Midbrain (tissue), 1 donor: ENCODE measurements around the gene MACF1.
"Not testable (repeated sequence)": the region's sequence is repeated elsewhere in the genome, so short reads cannot be mapped to it uniquely, and the experiment has no call there.

Experiments
- DNase-seq: peaks from one replicate; lab custom pipeline; 2025; lab: John Stamatoyannopoulos, UW

The MACF1 gene

GRCh38 chr1:39181311-39181710 lies 23.2 kb upstream of the MACF1 start:
- no peak for DNase-seq

GRCh38 chr1:39182804-39183203 lies 21.7 kb upstream of the MACF1 start:
- DNase-seq, result no peak

GRCh38 chr1:39183503-39184353 lies 20.8 kb upstream of the MACF1 start:
- no peak for DNase-seq

GRCh38 chr1:39184354-39184818 lies 20.1 kb upstream of the MACF1 start:
- DNase-seq, result no peak

- no peak for DNase-seq
Observed at GRCh38 chr1:39187275-39188046, 17.0 kb upstream of the MACF1 start.

GRCh38 chr1:39189592-39190041 lies 14.9 kb upstream of the MACF1 start:
- no peak for DNase-seq

GRCh38 chr1:39190096-39190495 lies 14.4 kb upstream of the MACF1 start:
- DNase-seq, result no peak

- no peak for DNase-seq
Observed at GRCh38 chr1:39194398-39195051, 10.0 kb upstream of the MACF1 start.

GRCh38 chr1:39195166-39196111 lies 9.1 kb upstream of the MACF1 start:
- DNase-seq, result no peak

GRCh38 chr1:39196244-39197215 lies 8.0 kb upstream of the MACF1 start:
- DNase-seq, result no peak

- DNase-seq, result peak; percentile 31
Observed at GRCh38 chr1:39199593-39199992, 4.9 kb upstream of the MACF1 start.

- peak; percentile 55 for DNase-seq
Observed at GRCh38 chr1:39205102-39205780, 746 bp downstream of the MACF1 start.

GRCh38 chr1:39205781-39206464 lies 1.4 kb downstream of the MACF1 start:
- DNase-seq, result peak; percentile 37

- DNase-seq, result not testable (repeated sequence)
Observed at GRCh38 chr1:39208360-39208759, 3.9 kb downstream of the MACF1 start.

- no peak for DNase-seq
Observed at GRCh38 chr1:39210649-39211048, 6.2 kb downstream of the MACF1 start.

- DNase-seq, result no peak
Observed at GRCh38 chr1:39212499-39212898, 8.0 kb downstream of the MACF1 start.

GRCh38 chr1:39213511-39214002 lies 9.1 kb downstream of the MACF1 start:
- no peak for DNase-seq

- peak; percentile 73 for DNase-seq
Observed at GRCh38 chr1:39214021-39214713, 9.7 kb downstream of the MACF1 start.
